PFSK-1 (cell line): ENCODE data around the gene XYLT1.

Source experiments
- FOXP2 ChIP-seq: optimal IDR thresholded peaks from 2 replicates; pipeline ENCODE3; 2011; ENCODE audit warnings: borderline replicate concordance, control low read depth, inconsistent platforms; ENCODE audit not compliant: insufficient read depth; ENCODE audit errors: extremely low read length, extremely low read depth
- POLR2AphosphoS5 ChIP-seq: IDR thresholded peaks from 2 replicates; pipeline ENCODE4 v1.6.1; 2012; ENCODE audit warnings: low read depth, mild to moderate bottlenecking, control low read depth, low read length, moderate library complexity
- REST ChIP-seq, 2 experiments: IDR thresholded peaks; 2 replicates each; pipeline versions ENCODE4 v1.6.1 to v1.8.0; 2011 to 2012; ENCODE audit warnings: low read depth in 2 of 2, low read length in 2 of 2, control low read depth in 1 of 2, inconsistent platforms in 1 of 2, mild to moderate bottlenecking in 1 of 2, moderate library complexity in 1 of 2; ENCODE audit not compliant: insufficient read depth in 1 of 2
- SIN3A ChIP-seq: IDR thresholded peaks from 2 replicates; pipeline ENCODE4 v1.6.1; 2012; ENCODE audit warnings: mild to moderate bottlenecking, low read length, moderate library complexity, borderline replicate concordance; ENCODE audit not compliant: insufficient read depth
- TAF1 ChIP-seq: IDR thresholded peaks from 2 replicates; pipeline ENCODE4 v1.6.1; 2012; ENCODE audit warnings: low read length, control low read depth, borderline replicate concordance; ENCODE audit not compliant: insufficient read depth

Gene XYLT1

DNA sequence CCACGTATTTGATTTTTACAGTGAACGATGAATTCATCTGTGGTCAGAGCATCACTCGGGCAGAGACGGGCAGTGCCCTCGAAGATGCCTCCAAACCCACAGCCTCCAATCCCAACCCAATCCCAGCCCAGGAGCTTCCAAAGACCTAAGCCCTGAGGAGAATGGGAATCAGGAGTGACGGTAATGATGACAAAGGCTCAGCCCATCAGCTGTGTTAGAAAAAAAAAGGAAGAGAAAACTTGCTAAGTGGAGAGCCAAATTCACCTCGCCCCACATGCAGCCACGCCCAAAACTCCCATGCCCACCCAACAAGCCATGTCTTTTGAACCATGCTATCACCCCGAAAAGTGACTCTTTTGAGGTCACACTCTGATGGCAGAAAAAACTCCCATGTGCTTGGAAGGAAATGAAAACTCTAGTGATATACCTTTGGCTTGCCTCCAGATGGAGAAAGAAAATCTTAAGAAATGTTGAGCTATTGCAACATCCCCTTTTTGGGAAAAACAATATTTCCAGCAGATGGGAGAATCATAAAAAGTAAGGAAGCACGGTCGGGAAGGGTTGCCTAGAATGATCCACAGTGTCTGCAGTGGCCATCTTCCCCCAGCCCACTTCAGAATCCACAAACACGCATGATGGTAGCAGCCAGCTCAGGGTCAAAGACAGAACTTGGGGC lies 37.7 kb downstream of the XYLT1 start:
- TF ChIP-seq POLR2AphosphoS5 (no peak), SIN3A (no peak), REST (IDR thresholded peaks at IDR 0.05; ENCODE audit: insufficient read depth in 1 of 2, low read depth in 2 of 2, low read length in 2 of 2) (no peak), FOXP2 (no peak), TAF1 (no peak)

- TF ChIP-seq FOXP2 (no peak), REST (IDR thresholded peaks at IDR 0.05; ENCODE audit: insufficient read depth in 1 of 2, low read depth in 2 of 2, low read length in 2 of 2) (no peak), POLR2AphosphoS5 (no peak), SIN3A (no peak), TAF1 (no peak)
These were observed 38.7 kb downstream of the XYLT1 start for GRCh38 chr16:17431968-17432625.

DNA sequence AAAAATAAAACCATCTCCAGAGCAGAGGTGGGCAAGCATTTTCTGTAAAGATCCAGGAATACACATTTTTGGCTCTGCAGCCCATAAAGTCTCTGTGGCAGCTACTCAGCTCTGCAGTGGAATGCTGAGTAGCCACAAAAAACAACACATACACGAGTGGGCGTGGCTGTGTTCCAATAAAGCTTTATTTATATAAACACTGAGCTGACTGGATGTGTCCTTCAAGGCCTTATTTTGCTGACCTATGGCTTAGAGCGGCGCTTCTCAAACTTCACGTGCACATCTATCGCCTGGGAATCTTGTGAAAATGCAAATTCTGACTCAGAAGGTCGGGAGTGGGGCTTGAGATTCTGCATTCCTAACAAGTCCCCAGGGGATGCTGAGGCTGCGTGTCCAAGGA lies 39.7 kb downstream of the XYLT1 start:
- TF ChIP-seq POLR2AphosphoS5 (no peak), SIN3A (no peak), FOXP2 (no peak), REST (IDR thresholded peaks at IDR 0.05; ENCODE audit: insufficient read depth in 1 of 2, low read depth in 2 of 2, low read length in 2 of 2) (no peak), TAF1 (no peak)

- no peak for TF ChIP-seq FOXP2
These were observed 44.3 kb downstream of the XYLT1 start for GRCh38 chr16:17426451-17426850.

DNA sequence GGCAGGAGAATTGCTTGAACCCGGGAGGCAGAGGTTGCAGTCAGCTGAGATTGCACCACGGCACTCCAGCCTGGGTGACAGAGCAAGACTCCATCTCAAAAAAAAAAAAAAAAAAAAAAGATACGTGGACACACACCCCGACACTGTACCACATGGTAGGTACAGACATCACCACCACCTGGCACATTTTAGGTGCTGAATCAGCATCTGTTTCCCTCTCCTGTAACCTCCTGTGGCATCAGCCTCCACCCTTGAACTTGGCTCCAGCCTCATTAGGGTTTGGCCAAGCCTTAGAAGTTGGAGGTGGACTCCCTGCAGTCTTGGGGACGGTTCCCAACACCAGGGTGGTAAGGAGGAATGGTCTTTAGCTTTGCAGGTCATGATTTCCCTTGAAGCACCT lies 46.0 kb downstream of the XYLT1 start:
- no peak for TF ChIP-seq REST (IDR thresholded peaks at IDR 0.05; ENCODE audit: insufficient read depth in 1 of 2, low read depth in 2 of 2, low read length in 2 of 2)
- no peak for TF ChIP-seq FOXP2
- TF ChIP-seq POLR2AphosphoS5 = no peak
- no peak for TF ChIP-seq SIN3A
- TF ChIP-seq TAF1 = no peak
